ENCODE measurements around the gene MACROD1. TPM values are rescaled to one million over a fixed set of nuclear protein-coding genes. Genes with fewer than 3 reads are reported as not detected.

MACROD1 gene
- total RNA-seq, 4 donors from 2014 or later, result 10.4 to 31.5 (median 19.5) TPM

GRCh38 chr11:64185175-64185692 lies 19.3 kb upstream of the MACROD1 start:
- intact Hi-C loops (cut with DNase I), result no loop called here
- WGBS, 2 donors, result 0% methylated on average over 17 of the region's 52 CpGs; no CpG with 5 or more reads in 1 of the 2 donors
- H3K9me3 ChIP-seq, result no peaks in the 10 kb centered on the region

GRCh38 chr11:64183890-64184289 lies 18.0 kb upstream of the MACROD1 start:
- WGBS, 2 donors, result 80% methylated on average over 1 of the region's 7 CpGs; no CpG with 5 or more reads in 1 of the 2 donors
- H3K36me3 ChIP-seq, result peaks cover 0 to 6% (median 0%) of the 10 kb centered on the region in 3 donors
- no peaks in the 10 kb centered on the region for H3K9me3 ChIP-seq
- peaks cover 26 to 48% (median 38%) of the 10 kb centered on the region in 3 donors for H3K4me1 ChIP-seq
- TF ChIP-seq POLR2A (IDR thresholded peaks at IDR 0.05), result no peak
- no peak for TF ChIP-seq CTCF (IDR thresholded peaks at IDR 0.05)
- intact Hi-C loops (cut with DNase I), result no loop called here
- peak overlapping the region in 3 of 4 donors; percentile 54 to 100 (median 95) for H3K27ac ChIP-seq
- no peaks in the 10 kb centered on the region for H3K27me3 ChIP-seq
- H3K4me3 ChIP-seq, result no peak overlapping the region
- DNase-seq, result no peak

More at GRCh38 chr11:64185175-64185692, 19.3 kb upstream of the MACROD1 start:
- Histone ChIP-seq H3K27me3 (no peaks in the 10 kb centered on the region), H3K27ac (peak overlapping the region; percentile 86 to 100 (median 96)), H3K4me3 (peak overlapping the region in 3 of 4 donors; percentile 47 to 89 (median 64)), H3K36me3 (peaks cover 0 to 17% (median 0%) of the 10 kb centered on the region in 3 donors), H3K4me1 (peaks cover 30 to 48% (median 46%) of the 10 kb centered on the region in 3 donors)
- TF ChIP-seq POLR2A (IDR thresholded peaks at IDR 0.05) (peak in 3 of 4 donors; percentile 61 to 98 (median 98)), CTCF (IDR thresholded peaks at IDR 0.05) (peak in 5 of 6 experiments; percentile 28 to 59 (median 52))
- DNase-seq, result no peak

GRCh38 chr11:64181506-64182411 lies 15.8 kb upstream of the MACROD1 start:
- Histone ChIP-seq H3K27ac (peak overlapping the region; percentile 60 to 87 (median 81)), H3K4me3 (peak overlapping the region in 2 of 4 donors; percentile 3 to 19), H3K36me3 (no peaks in the 10 kb centered on the region), H3K27me3 (no peaks in the 10 kb centered on the region), H3K4me1 (peaks cover 26 to 48% (median 30%) of the 10 kb centered on the region in 3 donors), H3K9me3 (no peaks in the 10 kb centered on the region)
- intact Hi-C loops (cut with DNase I), result no loop called here
- WGBS, 2 donors, result 28 to 39% methylated on average over 11 to 12 of the region's 17 CpGs
- TF ChIP-seq CTCF (IDR thresholded peaks at IDR 0.05) (peak in 2 of 6 experiments; percentile 4 to 29), POLR2A (IDR thresholded peaks at IDR 0.05) (peak in 3 of 4 donors; percentile 61 to 77 (median 70))
- DNase-seq, result peak; percentile 45

GRCh38 chr11:64180891-64181290 lies 15.0 kb upstream of the MACROD1 start:
- H3K9me3 ChIP-seq, result no peaks in the 10 kb centered on the region
- H3K4me1 ChIP-seq, result peaks cover 26 to 48% (median 30%) of the 10 kb centered on the region in 3 donors
- no peaks in the 10 kb centered on the region for H3K36me3 ChIP-seq
- no peak overlapping the region for H3K4me3 ChIP-seq
- WGBS, 2 donors, result 51 to 83% methylated on average over 5 of the region's 5 CpGs
- no peak for DNase-seq
- peak overlapping the region; percentile 20 to 87 (median 81) for H3K27ac ChIP-seq
- H3K27me3 ChIP-seq, result no peaks in the 10 kb centered on the region
- intact Hi-C loops (cut with DNase I), result no loop called here
- no peak for TF ChIP-seq POLR2A (IDR thresholded peaks at IDR 0.05)
- TF ChIP-seq CTCF (IDR thresholded peaks at IDR 0.05), result no peak
